SK-N-SH (cell line): Measurements from ENCODE around the gene CADPS2.

Experiments
- MXI1 ChIP-seq: IDR thresholded peaks from 2 replicates; pipeline ENCODE4 v1.6.1; 2012; ENCODE audit warnings: mild to moderate bottlenecking, low read depth, low read length, improper control_type of control experiment
- POLR2AphosphoS5 ChIP-seq: IDR thresholded peaks from 2 replicates; pipeline ENCODE4 v1.6.1; 2012; ENCODE audit warnings: low read depth, low read length
- TAF1 ChIP-seq: IDR thresholded peaks from 2 replicates; pipeline ENCODE4 v1.6.1; 2012; ENCODE audit warnings: low read depth, mild to moderate bottlenecking, low read length, moderate library complexity, borderline replicate concordance
- YY1 ChIP-seq: IDR thresholded peaks from 2 replicates; pipeline ENCODE4 v1.4.0; 2012; ENCODE audit warnings: low read depth, mild to moderate bottlenecking
- TF ChIP-seq, protein P1 (sequence below): fragments of 200-600 bp; sonication (generic); IDR thresholded peaks from 2 replicates; pipeline ENCODE4 v1.6.1; 2017; ENCODE audit warnings: antibody characterized with exemption, mild to moderate bottlenecking, moderate library complexity

DNA sequence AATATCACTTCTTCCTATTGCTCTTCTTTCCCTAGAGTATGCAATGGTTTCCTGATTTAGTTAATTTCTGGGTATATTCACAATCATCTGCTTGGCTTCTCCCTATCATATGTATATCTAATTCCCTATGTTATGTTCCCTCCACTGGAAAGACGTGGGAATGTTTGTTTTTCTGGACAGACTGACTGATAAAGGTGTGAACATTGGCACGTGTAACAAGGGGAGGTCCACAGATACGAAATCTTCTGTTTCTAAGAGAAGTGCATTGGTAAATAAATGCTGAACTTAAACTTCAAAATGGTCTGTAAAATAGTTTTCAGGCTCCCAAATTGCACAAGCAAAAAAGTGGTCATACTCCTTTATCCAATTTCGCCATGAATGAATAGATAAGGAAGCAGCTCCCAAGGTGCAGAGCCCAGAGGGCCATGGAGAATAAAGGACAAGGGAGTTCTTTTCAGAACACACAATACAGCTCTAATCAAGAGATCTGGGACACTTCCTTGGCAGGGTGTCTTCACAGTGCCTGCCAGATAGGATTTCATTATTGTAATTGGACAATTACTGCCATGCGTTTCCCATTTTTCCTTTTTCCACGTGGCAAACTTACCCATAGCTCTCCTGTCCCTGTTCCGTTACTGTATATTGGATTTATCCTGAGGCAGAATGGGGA is 329.3 kb downstream of the CADPS2 start:
- TF ChIP-seq MXI1, result no peak
- TF ChIP-seq, protein P1, sequence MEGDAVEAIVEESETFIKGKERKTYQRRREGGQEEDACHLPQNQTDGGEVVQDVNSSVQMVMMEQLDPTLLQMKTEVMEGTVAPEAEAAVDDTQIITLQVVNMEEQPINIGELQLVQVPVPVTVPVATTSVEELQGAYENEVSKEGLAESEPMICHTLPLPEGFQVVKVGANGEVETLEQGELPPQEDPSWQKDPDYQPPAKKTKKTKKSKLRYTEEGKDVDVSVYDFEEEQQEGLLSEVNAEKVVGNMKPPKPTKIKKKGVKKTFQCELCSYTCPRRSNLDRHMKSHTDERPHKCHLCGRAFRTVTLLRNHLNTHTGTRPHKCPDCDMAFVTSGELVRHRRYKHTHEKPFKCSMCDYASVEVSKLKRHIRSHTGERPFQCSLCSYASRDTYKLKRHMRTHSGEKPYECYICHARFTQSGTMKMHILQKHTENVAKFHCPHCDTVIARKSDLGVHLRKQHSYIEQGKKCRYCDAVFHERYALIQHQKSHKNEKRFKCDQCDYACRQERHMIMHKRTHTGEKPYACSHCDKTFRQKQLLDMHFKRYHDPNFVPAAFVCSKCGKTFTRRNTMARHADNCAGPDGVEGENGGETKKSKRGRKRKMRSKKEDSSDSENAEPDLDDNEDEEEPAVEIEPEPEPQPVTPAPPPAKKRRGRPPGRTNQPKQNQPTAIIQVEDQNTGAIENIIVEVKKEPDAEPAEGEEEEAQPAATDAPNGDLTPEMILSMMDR, result no peak
- TF ChIP-seq TAF1, result no peak
- TF ChIP-seq POLR2AphosphoS5, result no peak
- TF ChIP-seq YY1, result no peak
